GM12878 (cell line): ENCODE measurements around the gene CSNK1G1. TPM values are rescaled to one million over a fixed set of nuclear protein-coding genes. Genes with fewer than 3 reads are reported as not detected.

Experiments used
- BCL3 ChIP-seq: IDR thresholded peaks from 2 replicates; pipeline ENCODE4 v1.6.1; 2011; ENCODE audit warnings: borderline replicate concordance, low read depth, mild to moderate bottlenecking, moderate library complexity, low read length; ENCODE audit not compliant: insufficient read depth, poor library complexity, severe bottlenecking
- CHD1 ChIP-seq: IDR thresholded peaks from 2 replicates; pipeline ENCODE4 v1.6.1; 2012; ENCODE audit warnings: low read depth, low read length, improper control_type of control experiment
- MYC ChIP-seq: IDR thresholded peaks from 2 replicates; pipeline ENCODE4 v1.6.1; 2011; ENCODE audit warnings: mild to moderate bottlenecking, low read length, moderate library complexity, inconsistent platforms; ENCODE audit not compliant: insufficient read depth, insufficient replicate concordance, insufficient read length, severe bottlenecking
- ZBTB11 ChIP-seq: fragments of 450-650 bp; formaldehyde crosslinking; IDR thresholded peaks from 2 replicates; pipeline ENCODE4 v1.5.0; 2022; ENCODE audit warnings: mild to moderate bottlenecking, missing genetic modification characterization
- polyA plus RNA-seq, 11 experiments: library from polyadenylated mRNA; depleted of rRNA in 4 of 11; unstranded in 6 of 11; stranded (reverse) in 5 of 11; fragments of >200 nt; fragmentation: Nextera tagmentation in 4 of 11; fragmentation: Illumina TruSeq in 1 of 11; extraction: Ambion mirVana in 4 of 11; extraction: Trizol in 1 of 11; gene quantifications; 1 replicate in 1 of 11; 2 replicates in 10 of 11; pipeline versions ENCODE4 v1.2.1 to v1.2.3, GENCODE V29; 2011 to 2016; ENCODE audit warnings: inconsistent platforms in 2 of 11, missing spikeins in 2 of 11, low read depth in 1 of 11
- total RNA-seq, 4 experiments: library from RNA; depleted of rRNA in 3 of 4; stranded (reverse); fragments of >200 nt in 3 of 4; fragmentation: Illumina TruSeq in 1 of 4; extraction: Trizol in 1 of 4; gene quantifications; 2 replicates each; pipeline versions ENCODE4 v1.2.1 to v1.2.3, GENCODE V29; 2013 to 2021
- TF ChIP-seq, protein P1 (sequence below): fragments of 450-650 bp; IDR thresholded peaks from 2 replicates; pipeline ENCODE4 v1.6.1; 2018; ENCODE audit warnings: mild to moderate bottlenecking, low read depth, moderate library complexity; ENCODE audit not compliant: partially characterized antibody
- TF ChIP-seq, protein P2 (sequence below): IDR thresholded peaks from 2 replicates; pipeline ENCODE4 v1.6.1; 2011; ENCODE audit warnings: low read depth, low read length, improper control_type of control experiment, borderline replicate concordance
- TF ChIP-seq, protein P3 (sequence below): fragments of 450-650 bp; IDR thresholded peaks from 2 replicates; pipeline ENCODE4 v1.6.1; 2017; ENCODE audit warnings: mild to moderate bottlenecking

The CSNK1G1 gene
- total and polyA plus RNA-seq, 10 of the 15 experiments (the other 5 are each of a cell fraction or from before 2014, with no cell fraction given) = 6.1 to 23.4 (median 15.3) TPM

GRCh38 chr15:64349375-64349774 is 6.6 kb downstream of the CSNK1G1 start (continued):
- TF ChIP-seq, protein P1, sequence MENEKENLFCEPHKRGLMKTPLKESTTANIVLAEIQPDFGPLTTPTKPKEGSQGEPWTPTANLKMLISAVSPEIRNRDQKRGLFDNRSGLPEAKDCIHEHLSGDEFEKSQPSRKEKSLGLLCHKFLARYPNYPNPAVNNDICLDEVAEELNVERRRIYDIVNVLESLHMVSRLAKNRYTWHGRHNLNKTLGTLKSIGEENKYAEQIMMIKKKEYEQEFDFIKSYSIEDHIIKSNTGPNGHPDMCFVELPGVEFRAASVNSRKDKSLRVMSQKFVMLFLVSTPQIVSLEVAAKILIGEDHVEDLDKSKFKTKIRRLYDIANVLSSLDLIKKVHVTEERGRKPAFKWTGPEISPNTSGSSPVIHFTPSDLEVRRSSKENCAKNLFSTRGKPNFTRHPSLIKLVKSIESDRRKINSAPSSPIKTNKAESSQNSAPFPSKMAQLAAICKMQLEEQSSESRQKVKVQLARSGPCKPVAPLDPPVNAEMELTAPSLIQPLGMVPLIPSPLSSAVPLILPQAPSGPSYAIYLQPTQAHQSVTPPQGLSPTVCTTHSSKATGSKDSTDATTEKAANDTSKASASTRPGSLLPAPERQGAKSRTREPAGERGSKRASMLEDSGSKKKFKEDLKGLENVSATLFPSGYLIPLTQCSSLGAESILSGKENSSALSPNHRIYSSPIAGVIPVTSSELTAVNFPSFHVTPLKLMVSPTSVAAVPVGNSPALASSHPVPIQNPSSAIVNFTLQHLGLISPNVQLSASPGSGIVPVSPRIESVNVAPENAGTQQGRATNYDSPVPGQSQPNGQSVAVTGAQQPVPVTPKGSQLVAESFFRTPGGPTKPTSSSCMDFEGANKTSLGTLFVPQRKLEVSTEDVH = no peak
- TF ChIP-seq ZBTB11 (CRISPR knock-in tag) (no peak), CHD1 (no peak), MYC (no peak), BCL3 (no peak)
- TF ChIP-seq, protein P2, sequence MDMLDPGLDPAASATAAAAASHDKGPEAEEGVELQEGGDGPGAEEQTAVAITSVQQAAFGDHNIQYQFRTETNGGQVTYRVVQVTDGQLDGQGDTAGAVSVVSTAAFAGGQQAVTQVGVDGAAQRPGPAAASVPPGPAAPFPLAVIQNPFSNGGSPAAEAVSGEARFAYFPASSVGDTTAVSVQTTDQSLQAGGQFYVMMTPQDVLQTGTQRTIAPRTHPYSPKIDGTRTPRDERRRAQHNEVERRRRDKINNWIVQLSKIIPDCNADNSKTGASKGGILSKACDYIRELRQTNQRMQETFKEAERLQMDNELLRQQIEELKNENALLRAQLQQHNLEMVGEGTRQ = no peak
- TF ChIP-seq, protein P3, sequence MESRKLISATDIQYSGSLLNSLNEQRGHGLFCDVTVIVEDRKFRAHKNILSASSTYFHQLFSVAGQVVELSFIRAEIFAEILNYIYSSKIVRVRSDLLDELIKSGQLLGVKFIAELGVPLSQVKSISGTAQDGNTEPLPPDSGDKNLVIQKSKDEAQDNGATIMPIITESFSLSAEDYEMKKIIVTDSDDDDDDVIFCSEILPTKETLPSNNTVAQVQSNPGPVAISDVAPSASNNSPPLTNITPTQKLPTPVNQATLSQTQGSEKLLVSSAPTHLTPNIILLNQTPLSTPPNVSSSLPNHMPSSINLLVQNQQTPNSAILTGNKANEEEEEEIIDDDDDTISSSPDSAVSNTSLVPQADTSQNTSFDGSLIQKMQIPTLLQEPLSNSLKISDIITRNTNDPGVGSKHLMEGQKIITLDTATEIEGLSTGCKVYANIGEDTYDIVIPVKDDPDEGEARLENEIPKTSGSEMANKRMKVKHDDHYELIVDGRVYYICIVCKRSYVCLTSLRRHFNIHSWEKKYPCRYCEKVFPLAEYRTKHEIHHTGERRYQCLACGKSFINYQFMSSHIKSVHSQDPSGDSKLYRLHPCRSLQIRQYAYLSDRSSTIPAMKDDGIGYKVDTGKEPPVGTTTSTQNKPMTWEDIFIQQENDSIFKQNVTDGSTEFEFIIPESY = no peak
